Right ventricle myocardium superior (tissue), 1 donor: ENCODE results near the gene NEU3. TPM values are rescaled to one million over a fixed set of nuclear protein-coding genes. Genes with fewer than 3 reads are reported as not detected.
"Not testable (repeated sequence)": the region's sequence is repeated elsewhere in the genome, so short reads cannot be mapped to it uniquely, and the experiment has no call there.

ENCODE experiments used
- ATAC-seq: fragments of 200-7000 bp; cut with Tn5 transposase; one replicate; pipeline ENCODE4 v1.9.1; 2020; ENCODE audit warnings: mild to moderate bottlenecking; ENCODE audit not compliant: poor library complexity
- DNase-seq: peaks from one replicate; pipeline ENCODE4 v3.0.0-alpha.2; 2020
- intact Hi-C: fragments of 100-400 bp; cut with DNase I; formaldehyde crosslinking; loops from one replicate; pipeline ENCODE4 v1.11.2; 2022
- total RNA-seq: library from RNA; stranded (reverse); fragmentation: NEBNext Ultra II Directional; extraction: Animal tissue kit (Norgen Biotek cat#: 25700); gene quantifications from one replicate; pipeline ENCODE4 v1.2.1, GENCODE V29; 2021
- donor health status: DM: no; HTN: yes; CAD: no; lungs with severe emphysema.

NEU3 gene
- total RNA-seq, 1 donor from 2014 or later = 3.5 TPM

DNA sequence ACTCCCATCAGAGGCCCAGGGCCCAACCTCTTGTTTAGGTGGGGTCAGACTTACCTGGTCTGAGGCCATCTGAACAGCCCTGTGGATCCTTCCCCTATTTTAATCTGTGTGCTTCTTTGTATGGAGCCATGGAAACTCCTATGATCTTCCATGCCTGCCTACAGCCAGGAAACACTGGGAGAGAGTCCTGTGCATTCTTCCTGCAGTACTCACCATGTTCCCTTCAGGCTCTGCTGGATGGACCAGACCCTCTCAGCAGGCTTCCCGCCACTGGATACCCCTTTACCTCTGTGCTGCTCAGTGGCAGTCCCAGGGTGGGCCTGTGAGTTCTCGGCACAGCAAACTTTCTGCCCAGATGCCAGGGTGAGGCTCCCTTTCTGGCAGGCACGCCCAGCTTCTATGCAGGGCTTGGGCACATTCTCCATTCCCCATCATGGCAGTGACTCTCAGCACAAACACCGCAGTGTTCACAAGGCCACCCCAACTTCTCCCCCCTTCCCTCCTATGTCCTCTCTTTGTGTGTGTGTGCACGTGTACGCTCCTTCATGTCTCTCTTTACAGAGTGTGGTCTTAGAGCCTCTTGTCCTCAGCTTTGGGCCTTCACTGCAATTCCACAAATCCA lies 34.8 kb downstream of the NEU3 start:
- ATAC-seq (no peak), DNase-seq (no peak)
- intact Hi-C loops = loop anchor here (5.0 kb wide), 1 partner anchor 224 kb away; no protein-coding TSS in a partner anchor

DNA sequence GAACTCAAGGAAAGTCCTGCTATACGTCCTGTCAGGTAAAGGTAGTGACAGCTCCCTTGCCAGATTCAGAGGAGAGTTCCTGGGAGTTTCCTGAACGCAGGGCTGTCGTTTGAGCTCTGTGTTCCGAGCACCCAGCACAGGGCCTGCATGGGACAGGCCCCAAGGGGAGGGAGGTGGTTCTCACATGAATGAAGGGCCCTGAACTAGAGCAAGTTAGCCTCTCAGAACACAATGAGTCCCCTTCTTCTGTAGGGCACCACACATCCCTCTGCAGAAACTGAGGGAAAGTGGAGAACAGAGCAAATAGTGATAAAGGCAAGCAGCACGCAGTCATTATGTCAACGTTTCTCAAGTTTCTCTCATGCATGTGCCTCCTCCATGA lies 35.3 kb downstream of the NEU3 start:
- intact Hi-C loops = loop anchor here (5.0 kb wide), 1 partner anchor 223 kb away; no protein-coding TSS in a partner anchor
- DNase-seq (no peak), ATAC-seq (no peak)

DNA sequence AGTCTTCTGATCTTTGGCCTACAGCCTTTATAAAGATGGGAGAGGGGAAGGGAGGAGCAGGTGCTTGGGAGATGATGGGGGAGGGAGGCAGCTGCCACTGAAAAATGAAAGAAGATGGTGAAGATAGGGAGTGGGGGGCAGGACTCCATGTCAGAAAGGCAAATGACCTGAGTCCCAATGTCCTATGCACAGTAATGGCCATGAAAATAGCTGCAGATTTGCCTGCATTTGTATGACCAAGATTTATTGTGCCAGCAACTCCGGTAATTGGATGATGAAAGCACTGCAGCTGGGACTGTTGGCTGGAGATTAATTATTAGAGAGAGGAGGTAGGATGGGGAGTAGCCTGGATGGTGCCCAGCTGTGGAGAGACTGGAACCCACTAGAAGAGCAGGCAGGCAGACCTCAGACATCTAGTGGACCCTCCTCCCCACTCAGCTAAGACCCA lies 36.1 kb downstream of the NEU3 start:
- intact Hi-C loops = loop anchor here (5.0 kb wide), 1 partner anchor 223 kb away; no protein-coding TSS in a partner anchor
- ATAC-seq = no peak

DNA sequence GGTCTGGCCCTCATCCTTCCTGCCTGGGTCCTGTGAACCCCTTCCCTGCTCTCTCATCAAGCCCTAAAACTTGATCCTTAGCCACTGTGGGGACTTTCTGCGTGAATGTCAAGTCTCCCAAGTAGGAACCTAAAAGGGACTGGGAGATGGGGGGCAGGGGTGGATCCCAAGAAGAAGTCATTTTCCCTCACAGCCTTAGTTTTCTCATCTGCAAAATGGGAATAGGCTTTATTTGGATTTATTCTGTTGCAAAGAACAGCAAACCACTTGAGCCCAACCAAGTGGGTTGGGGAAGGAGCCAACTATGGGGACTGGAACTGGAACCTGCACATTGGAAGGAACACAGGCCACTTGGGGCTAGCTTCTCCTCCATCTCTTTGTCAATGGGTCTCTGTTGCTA lies 36.8 kb downstream of the NEU3 start:
- ATAC-seq = no peak
- intact Hi-C loops = no loop called here
- no peak for DNase-seq

More for the DNA sequence above, 36.1 kb downstream of the NEU3 start:
- no peak for DNase-seq

DNA sequence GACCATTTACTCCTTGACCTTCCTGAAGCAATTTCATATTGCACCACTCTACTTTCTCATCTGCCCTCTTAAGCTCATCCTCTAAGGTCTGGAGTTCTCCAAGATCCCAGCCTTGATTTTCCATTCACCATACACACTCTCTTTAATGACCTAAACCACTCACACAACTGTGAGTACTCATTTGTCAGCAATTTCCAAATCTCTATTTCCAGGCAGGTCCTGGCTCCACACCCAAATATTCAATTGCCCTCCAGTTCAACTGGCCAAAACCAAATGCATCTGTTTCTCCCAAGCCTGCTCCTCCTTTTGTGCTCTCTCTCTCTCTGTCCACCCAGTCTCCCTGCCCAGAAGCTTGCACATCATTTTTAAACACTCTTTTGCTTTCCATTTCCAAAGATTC lies 39.6 kb downstream of the NEU3 start:
- intact Hi-C loops = no loop called here
- ATAC-seq (no peak), DNase-seq (no peak)

DNA sequence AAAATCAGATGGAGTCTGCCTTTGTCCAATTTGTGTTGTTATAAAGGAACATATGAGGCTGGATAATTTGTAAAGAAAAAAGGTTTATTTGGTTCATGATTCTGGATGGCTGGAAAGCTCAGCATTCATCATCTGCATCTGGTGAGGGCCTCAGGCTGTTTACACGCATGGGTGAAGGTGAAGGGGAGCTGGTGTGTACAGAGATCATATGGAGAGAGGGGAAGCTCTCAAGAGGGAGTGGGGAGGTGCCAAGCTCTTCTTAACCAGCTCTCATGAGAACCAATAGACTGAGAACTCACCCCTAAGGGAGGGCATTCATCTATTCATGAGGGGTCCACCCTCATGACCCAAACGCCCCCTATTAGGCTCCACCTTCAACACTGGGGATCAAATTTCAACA lies 40.0 kb downstream of the NEU3 start:
- intact Hi-C loops = no loop called here
- ATAC-seq (no peak), DNase-seq (no peak)

DNA sequence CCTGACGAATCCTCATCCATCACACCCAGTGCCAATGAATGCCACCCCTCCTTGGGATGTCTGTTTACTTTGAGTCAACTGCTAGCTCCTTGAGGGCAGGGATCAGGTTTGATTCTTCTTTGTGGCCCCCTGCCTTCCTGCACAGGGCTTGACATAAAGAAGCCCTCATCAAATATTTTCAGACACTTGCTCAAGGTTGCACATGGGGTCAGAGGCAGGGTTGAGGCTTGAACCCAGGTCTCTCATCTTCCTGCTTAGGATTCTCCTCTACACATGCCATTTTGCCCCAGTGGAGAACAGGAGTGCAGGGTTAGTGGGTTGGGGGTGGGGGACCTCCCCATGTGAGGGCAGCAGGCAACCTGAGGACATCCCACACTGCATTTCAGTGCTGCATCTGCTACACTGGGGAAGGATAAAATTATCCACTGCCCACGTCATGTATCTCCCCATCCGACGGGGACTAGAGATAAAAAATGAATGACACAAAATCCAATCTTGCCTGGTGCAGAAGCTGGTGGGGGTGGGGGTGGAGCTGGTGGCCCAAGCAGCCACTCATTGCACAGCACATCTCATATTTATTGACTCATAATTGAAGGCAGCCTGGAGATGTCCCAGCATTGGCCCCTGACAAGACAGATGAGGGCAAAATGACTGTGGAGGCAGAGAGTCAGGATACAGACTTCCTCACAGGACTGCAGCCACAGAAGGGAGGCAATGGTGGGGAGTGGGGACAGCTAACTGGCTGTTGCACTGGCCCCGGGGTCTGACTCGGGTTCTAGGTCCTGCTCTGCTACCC lies 41.3 kb downstream of the NEU3 start:
- DNase-seq (no peak), ATAC-seq (no peak)
- intact Hi-C loops = no loop called here

DNA sequence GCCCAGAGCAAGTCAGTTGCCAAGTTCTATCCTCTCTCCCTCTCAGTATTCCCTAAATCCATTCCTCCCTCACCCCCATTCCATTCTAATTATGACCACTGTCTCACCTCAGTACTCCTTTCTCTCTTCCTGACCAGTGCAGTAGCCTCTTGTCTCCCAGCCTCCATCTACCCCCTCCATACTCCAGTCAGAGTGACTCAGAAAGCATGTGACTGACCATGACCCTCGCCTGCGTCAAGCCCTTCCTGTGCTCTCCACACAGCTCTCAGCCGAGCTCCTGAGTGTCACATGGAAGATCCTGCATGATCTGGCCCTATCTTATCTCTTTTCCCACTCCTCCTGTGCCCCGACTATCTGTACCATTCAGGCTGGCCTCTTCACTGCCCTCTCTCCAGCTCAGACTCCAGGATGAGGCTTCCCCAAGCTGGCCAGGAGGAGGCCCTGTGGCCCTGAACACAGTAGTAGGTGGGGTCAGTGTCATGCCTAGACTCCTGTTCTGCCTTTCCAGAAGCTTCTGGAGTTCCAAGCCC lies 42.6 kb downstream of the NEU3 start:
- intact Hi-C loops = no loop called here
- DNase-seq (no peak), ATAC-seq (no peak)

DNA sequence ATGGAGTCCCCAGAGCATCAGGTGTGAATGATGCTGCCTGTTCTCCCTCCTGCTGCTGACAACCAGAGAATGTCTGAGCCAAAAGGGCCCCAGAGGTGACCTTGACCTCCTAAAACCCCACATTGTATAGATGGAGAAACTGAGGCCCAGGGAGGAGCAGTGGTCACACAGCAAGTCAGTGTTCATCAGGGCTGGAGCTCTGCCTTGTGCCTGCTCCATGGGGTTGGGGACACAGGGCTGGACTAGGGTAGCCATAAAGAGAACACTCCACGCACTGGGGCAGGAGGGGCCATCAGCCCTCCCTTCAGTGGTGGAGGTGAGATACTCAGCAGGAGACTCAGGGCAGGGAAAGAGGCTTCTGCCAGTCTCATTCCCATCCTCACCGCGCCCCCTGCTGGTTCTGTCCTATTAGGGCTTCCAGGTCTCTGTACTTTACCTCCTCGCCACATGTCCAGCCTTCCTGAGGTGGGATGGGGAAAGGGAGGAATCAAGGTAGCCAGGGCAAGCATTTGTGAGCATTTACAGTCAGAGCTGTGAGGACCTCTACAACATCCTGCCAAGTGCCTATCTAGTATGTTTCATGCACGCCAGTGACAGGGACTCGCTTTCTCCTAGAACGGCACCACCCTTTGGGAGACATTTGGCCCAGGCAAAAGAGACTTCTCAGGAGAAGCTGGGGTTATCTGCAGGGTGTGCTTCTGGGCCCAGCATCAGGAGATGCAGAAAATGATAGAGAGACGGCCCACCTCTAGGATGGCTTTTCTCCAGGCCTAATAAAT lies 43.2 kb downstream of the NEU3 start:
- ATAC-seq (peak; percentile 79), DNase-seq (peak; percentile 78)
- intact Hi-C loops = loop anchor here (2.0 kb wide), 1 partner anchor 101 kb away; no protein-coding TSS in a partner anchor

DNA sequence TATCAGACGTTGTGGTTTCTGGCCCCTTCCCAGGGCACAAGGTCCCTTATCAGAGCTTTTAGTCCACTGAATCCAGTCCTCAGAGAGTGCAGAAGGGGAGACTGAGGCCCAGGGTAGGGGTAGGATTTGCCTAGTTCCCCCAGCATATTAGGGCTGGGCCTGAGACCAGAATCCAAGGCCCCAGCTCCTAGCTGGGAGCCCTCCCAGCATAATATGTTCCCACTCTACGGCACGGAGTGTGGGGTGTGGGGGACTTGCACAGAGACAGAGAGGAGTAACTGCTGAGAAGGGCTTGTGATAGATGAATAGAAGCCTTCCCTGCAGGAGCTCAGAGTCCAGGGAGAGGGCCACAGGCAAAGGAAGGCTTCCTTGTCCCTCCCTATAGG lies 43.8 kb downstream of the NEU3 start:
- no peak for ATAC-seq
- no peak for DNase-seq
- intact Hi-C loops = loop anchor here (2.0 kb wide), 1 partner anchor 102 kb away; no protein-coding TSS in a partner anchor

DNA sequence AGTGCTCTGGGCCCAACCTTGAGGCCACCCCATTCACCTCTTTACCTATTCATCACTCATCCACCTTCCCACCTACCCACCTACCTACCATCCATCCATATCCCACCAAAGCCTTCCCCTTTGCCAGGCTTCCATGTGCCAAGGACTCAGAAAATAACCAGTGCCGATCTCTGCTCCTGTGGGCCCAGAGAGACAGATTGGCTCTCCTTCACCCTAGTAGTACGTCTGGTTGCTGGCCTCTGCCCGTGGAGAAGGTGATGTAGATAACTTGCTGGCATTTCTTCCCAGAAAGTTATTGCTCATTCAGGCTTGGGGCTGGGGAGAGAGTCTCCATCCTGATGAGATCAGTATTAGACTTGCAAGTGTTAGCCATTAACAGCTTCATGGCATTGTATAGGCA lies 45.2 kb downstream of the NEU3 start:
- DNase-seq (no peak), ATAC-seq (no peak)
- intact Hi-C loops = loop anchor here (2.0 kb wide), 1 partner anchor 103 kb away; no protein-coding TSS in a partner anchor

DNA sequence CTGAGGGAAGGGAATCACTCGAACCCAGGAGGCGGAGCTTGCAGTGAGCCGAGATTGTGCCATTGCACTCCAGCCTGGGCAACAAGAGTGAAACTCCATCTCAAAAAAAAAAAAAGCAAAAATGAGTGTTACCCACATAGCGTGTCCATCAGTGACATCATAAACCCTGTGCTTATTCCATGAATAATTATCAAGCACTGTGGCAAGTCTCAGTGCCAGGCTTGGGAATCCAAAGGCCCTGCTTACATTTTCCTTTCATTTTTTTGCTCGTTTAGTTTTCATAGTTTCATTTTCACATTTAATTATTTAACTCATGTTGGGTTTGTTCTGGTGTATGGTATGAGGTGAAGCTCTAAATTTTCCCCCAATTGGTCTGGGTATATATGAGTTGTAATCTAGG lies 46.5 kb downstream of the NEU3 start:
- no peak for DNase-seq
- intact Hi-C loops = no loop called here
- no peak for ATAC-seq

DNA sequence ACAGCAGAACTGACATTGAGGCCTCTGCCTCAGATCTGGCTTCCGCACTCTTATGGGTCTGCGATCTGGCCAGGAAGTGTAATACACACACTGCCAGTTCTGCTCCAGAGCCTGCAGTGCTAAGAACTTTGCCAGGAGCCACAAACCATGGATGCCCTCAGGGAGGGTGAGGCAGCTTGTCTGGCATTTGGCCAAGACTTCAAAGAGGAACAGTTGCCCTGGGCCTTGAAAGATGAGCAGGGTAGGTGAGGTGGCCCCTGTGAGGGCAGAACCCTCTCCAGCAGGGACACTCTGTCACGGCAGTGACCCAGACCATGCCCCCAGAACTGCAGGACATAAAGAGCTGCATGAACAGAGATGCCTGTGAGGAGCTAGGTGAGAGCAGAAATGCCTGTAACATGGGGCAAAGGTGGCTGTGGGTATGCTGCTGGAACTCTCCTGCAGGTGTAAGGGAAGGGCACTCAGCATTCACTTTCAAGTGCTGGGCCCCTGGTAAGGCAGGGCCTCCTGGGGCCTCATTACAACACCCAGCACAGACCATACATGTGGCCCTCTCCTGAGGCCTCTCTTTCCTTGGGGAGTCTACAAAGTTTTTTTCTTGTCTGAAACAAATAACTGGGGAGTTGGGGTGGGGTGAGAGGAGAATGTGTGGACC lies 47.3 kb downstream of the NEU3 start:
- intact Hi-C loops = no loop called here
- ATAC-seq = no peak
- no peak for DNase-seq

DNA sequence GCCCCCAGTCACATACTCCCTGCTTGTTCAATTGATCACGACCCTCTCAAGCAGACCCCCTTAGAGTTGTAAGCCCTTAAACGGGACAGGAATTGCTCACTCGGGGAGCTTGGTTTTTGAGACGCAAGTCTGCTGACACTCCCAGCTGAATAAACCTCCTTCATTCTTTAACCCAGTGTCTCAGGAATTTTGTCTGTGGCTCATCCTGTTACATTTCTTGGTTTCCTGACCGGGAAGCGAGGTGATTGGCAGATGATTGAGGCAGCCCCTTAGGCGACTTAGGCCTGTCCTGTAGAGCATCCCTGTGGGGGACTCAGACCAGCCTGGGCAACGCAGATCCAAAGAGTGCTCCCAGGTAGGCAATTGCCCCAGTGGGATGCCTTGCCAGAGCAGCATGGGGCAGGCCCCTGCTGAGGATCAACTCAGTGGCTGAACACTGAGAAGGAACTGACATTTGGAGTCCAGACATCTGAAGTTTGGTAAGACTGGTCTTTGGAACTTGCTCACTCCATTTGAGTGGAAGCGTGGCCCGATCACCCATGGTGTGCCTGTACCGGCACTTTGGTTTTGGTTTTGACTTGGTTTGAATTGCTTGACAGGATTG lies 51.5 kb downstream of the NEU3 start:
- intact Hi-C loops = no loop called here
- ATAC-seq = no peak
- no peak for DNase-seq

DNA sequence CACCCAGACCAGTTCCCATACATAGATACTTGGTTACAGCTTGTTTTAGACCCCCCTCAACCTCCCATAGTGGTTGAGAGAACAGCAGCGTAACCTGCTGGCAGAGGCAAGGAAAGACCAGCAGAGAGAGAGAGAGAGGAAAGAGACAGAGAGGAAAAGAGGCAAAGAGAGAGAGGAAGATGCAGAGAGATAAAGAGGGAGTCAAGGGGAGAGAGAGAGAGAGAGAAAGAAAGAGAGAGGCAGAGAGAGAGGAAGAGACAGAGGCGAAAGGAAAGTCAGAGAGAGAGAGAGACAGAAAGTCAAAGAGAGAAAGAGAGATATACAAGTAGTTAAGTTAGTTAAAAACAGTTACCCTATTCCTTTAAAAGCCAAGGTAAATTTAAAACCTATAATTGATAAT lies 52.5 kb downstream of the NEU3 start:
- ATAC-seq = no peak
- intact Hi-C loops = no loop called here
- DNase-seq = no peak

DNA sequence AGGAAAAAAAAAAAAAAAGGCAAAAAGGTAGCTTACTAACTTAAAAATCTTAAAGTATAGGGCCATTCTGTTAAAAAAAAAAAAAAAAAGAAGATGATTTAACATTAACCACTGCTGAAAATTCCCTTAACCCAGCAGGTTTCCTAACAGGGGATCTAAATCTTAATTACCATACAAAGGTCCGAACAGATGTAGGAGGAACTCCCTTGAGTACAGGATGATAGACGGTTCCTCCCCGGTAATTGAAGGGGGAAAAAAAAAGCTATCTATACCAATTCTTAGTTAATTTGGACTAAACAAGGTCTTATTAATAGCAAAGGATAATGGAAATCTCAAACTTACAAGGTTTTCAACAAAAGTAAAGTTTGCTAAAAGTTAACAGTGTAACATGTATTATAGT lies 53.1 kb downstream of the NEU3 start:
- DNase-seq, ATAC-seq, intact Hi-C loops: not testable (repeated sequence)

DNA sequence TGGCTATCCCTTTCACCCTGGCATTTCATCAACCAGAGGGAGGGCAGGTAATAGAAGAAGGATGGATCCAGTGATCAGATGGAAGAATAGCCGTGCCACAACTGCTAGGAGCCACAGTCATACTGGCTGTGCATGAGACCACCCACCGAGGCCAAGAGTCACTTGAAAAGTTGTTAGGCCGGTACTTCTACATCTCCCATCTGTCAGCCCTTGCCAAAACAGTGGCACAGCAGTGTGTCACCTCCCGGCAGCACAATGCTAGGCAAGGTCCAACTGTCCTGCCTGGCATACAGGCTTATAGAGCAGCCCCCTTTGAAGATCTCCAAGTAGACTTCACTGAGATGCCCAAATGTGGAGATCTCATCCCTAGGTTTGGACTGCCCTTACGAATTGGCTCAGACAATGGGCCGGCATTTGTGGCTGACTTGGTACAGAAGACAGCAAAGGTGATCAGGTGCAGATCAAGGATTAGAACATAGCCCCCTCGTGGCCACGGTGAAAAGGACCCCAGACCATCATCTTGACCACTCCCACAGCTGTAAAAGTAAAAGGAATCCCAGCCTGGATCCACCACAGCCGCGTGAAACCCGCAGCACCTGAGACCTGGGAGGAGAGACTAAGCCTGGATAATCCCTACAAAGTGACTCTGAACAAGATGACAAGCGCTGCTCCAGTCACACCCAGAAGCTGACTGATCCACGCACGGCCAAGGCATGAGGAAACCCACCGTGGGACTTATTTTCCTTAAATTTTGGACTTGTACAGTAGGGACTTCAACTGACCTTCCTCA lies 55.8 kb downstream of the NEU3 start:
- DNase-seq, ATAC-seq, intact Hi-C loops: not testable (repeated sequence)
